Effector memory CD8-positive, alpha-beta T cell (primary cell): ENCODE measurements around the gene ANKRD44.
"Not testable (repeated sequence)": the region's sequence is repeated elsewhere in the genome, so short reads cannot be mapped to it uniquely, and the experiment has no call there.

Source experiments
- ATAC-seq: fragments of 150-1000 bp; cut with Tn5 transposase; replicated peaks from 2 replicates; pipeline ENCODE4 v1.10.0; 2021; ENCODE audit warnings: mild to moderate bottlenecking, moderate library complexity
- DNase-seq, 3 experiments: peaks; one replicate each; pipeline ENCODE4 v3.0.0; 2021
- H3K27ac Mint-ChIP-seq, 2 donors: one replicate each; pipeline ENCODE4 v1.8.0; 2022; ENCODE audit warnings: mild to moderate bottlenecking in 2 of 2, mixed read lengths in 2 of 2, moderate library complexity in 2 of 2
- H3K27me3 Mint-ChIP-seq, 2 donors: one replicate each; pipeline ENCODE4 v1.8.0; 2022; ENCODE audit warnings: mixed read lengths in 2 of 2
- H3K36me3 Mint-ChIP-seq: one replicate; pipeline ENCODE4 v1.8.0; 2022; ENCODE audit warnings: mild to moderate bottlenecking, moderate library complexity, mixed read lengths; ENCODE audit not compliant: insufficient read depth
- H3K4me1 Mint-ChIP-seq, 2 donors: one replicate each; pipeline ENCODE4 v1.8.0; 2022; ENCODE audit warnings: low read depth in 2 of 2, mixed read lengths in 2 of 2
- H3K4me3 Mint-ChIP-seq, 2 donors: one replicate each; pipeline ENCODE4 v1.8.0; 2022; ENCODE audit warnings: mild to moderate bottlenecking in 2 of 2, mixed read lengths in 2 of 2, moderate library complexity in 2 of 2
- H3K9me3 Mint-ChIP-seq, 2 donors: one replicate each; pipeline ENCODE4 v1.8.0; 2022; ENCODE audit warnings: mixed read lengths in 2 of 2

ANKRD44 gene

DNA sequence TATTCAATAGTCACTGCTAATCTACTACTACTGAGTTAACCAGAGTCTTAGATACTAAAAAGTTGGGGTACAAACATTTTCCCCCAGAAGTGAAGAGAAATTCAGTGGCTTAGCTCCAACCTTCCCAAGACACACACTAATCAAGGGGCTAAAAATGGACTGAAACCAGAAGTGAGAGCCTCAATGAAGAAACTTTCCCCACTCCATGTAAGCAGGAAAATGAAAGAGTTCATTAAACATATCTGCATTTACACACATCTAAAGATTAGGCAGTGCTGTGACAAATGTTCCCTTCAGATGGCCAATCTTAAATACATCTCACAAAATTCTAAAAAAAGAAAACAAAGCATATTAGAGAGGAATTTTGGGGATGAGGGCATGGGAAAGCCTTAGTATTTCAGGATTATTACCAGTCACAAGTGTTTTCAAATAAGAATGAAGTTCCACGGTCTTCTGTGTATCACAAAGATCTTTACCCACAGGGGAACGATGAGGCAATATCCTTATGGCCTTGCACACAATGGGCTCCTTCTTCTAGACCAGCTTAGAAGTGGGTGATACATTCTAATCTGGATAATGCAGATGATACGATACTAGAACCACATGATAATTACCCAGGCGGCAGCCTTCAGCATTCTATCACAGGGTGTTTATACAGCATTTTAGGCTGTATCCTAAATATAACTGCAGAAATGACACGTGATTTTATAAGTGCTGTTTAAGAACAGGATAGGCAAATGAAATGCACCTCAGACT is 17.1 kb downstream of the ANKRD44 start:
- peaks cover 35% of the 10 kb centered on the region for H3K36me3 Mint-ChIP-seq
- DNase-seq (peak in 2 of 3 experiments; percentile 28 to 30), ATAC-seq (peak; percentile 83)
- peaks cover 68 to 88% of the 10 kb centered on the region in 2 donors for H3K4me1 Mint-ChIP-seq
- H3K4me3 Mint-ChIP-seq, result peak overlapping the region; percentile 81 to 92
- no peaks in the 10 kb centered on the region for H3K9me3 Mint-ChIP-seq
- H3K27me3 Mint-ChIP-seq, result no peaks in the 10 kb centered on the region
- peak overlapping the region; percentile 75 to 96 for H3K27ac Mint-ChIP-seq

DNA sequence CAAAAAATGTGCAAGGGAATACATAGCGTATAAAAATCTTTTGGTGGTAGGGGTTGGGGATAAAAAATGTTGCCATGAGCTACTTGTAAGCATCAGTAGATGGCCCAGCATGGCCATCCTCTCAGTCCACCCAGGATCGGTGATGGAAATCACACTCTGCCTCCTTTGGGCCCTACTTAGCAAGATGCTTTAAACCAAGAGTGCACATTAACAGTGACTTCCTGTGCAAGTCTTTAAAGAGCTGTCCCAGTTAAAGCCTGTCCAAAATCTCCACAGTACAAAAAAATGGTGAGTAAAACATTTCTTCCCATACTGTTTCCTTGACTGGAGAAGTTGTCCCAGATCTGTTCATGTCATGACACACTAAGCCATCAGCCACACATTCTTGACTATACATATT is 18.0 kb downstream of the ANKRD44 start:
- peaks cover 66 to 87% of the 10 kb centered on the region in 2 donors for H3K4me1 Mint-ChIP-seq
- H3K36me3 Mint-ChIP-seq, result peaks cover 36% of the 10 kb centered on the region
- H3K9me3 Mint-ChIP-seq, result no peaks in the 10 kb centered on the region
- H3K4me3 Mint-ChIP-seq, result peak overlapping the region; percentile 81 to 92
- peak overlapping the region; percentile 75 to 96 for H3K27ac Mint-ChIP-seq
- no peak for DNase-seq
- ATAC-seq, result peak; percentile 23
- no peaks in the 10 kb centered on the region for H3K27me3 Mint-ChIP-seq

DNA sequence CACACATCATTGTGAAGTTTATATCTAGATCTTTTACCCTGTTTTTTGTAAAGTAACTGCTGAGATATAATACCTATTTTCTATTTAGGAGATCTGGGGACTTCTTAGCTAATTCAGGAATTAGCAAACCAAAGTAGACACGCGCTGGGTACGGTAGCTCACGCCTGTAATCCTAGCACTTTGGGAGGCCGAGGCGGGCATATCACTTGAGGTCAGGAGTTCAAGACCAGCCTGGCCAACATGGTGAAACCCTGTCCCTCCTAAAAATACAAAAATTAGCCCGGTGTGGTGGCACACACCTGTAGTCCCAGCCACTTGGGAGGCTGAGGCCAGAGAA is 23.0 kb downstream of the ANKRD44 start:
- Mint-ChIP-seq H3K4me1 (peaks cover 62 to 74% of the 10 kb centered on the region in 2 donors), H3K27ac (peak overlapping the region; percentile 89 to 97), H3K36me3 (peaks cover 38% of the 10 kb centered on the region), H3K4me3 (peak overlapping the region; percentile 77 to 84)
- H3K9me3 Mint-ChIP-seq, DNase-seq, ATAC-seq, H3K27me3 Mint-ChIP-seq: not testable (repeated sequence)

DNA sequence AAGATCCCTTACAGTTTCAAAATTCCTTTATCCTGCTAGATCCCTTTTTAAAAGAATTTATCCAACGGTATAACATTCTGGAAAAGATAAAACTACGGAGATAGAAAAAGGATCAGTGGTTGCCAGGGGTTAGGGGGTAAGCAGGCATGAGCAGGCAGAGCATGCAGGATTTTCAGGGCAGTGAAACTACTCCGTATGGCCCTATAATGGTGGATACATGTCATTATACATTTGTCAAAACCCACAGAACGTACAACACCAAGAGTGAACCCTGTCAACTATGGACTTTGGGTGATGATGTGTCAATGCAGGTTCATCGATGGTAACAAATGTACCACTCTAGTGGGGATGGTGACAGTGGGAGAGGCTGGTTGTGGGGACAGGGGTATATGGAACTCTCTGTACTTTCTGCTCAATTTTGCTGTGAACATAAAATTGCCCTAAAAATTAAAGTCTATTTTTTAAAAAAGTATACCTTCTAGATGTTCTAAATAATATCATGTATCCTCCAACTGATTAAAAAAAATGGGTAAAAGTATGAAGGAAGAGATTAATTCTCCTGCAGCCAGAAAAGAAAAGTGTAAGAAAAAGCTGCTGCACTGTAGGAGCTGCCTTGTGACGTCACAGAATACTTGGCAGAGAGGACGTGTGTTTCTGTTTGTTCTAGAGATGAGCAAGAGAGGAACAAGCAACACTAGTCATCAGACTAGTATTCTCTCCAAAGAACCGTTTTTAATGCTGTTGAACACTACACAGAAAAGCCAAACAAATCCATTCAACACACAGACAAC is 23.6 kb downstream of the ANKRD44 start:
- peaks cover 59 to 74% of the 10 kb centered on the region in 2 donors for H3K4me1 Mint-ChIP-seq
- no peaks in the 10 kb centered on the region for H3K27me3 Mint-ChIP-seq
- peak in 2 of 3 experiments; percentile 31 to 46 for DNase-seq
- ATAC-seq, result peak; percentile 95
- H3K4me3 Mint-ChIP-seq, result peak overlapping the region; percentile 77 to 84
- H3K9me3 Mint-ChIP-seq, result no peaks in the 10 kb centered on the region
- peaks cover 36% of the 10 kb centered on the region for H3K36me3 Mint-ChIP-seq
- peak overlapping the region; percentile 89 to 97 for H3K27ac Mint-ChIP-seq

DNA sequence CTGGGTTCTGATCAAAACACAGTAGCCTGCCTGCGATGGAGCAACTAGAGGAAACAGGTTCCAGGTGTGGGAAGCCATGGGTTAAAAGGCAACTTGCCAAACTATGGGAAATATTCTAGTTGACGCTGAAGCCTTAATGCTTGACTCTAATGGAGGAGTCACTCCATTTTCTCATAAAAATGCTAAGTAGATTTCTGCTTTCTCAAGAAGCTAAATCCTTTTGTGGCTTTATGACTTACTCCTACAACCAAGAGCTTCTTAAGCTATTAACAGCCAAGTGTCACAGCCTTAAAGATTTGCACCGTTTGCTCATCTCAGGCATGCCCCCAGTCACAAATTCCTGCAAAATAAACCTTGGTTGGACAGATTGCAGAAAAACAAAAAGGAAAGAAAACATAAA is 25.2 kb downstream of the ANKRD44 start:
- H3K9me3 Mint-ChIP-seq, result no peaks in the 10 kb centered on the region
- peak overlapping the region in 1 of 2 donors; percentile 89 for H3K27ac Mint-ChIP-seq
- H3K4me3 Mint-ChIP-seq, result peak overlapping the region; percentile 38 to 77
- H3K36me3 Mint-ChIP-seq, result peaks cover 38% of the 10 kb centered on the region
- no peaks in the 10 kb centered on the region for H3K27me3 Mint-ChIP-seq
- DNase-seq (no peak), ATAC-seq (no peak)
- H3K4me1 Mint-ChIP-seq, result peaks cover 61 to 79% of the 10 kb centered on the region in 2 donors

DNA sequence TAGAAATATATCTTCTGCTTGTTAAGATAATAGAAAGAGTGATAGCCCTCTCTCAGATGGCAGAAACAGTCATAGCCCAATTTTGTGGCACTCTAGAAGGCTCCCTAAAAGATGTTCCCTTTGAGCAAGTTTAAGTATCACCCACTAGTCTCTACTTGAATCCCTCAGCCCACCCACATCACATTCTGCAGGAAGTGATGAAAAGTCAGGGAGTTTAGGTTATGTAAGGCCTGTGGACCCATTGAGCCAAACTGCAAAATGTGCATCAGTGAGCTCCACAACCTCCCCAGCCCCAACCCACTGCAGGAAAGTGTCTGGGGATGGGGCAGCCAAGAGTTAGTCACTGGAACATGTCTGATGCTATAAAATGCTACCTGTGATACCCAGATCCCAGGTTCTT is 25.6 kb downstream of the ANKRD44 start:
- H3K4me1 Mint-ChIP-seq, result peaks cover 62 to 79% of the 10 kb centered on the region in 2 donors
- peak overlapping the region in 1 of 2 donors; percentile 89 for H3K27ac Mint-ChIP-seq
- H3K36me3 Mint-ChIP-seq, result peaks cover 34% of the 10 kb centered on the region
- no peaks in the 10 kb centered on the region for H3K27me3 Mint-ChIP-seq
- ATAC-seq (no peak), DNase-seq (no peak)
- no peaks in the 10 kb centered on the region for H3K9me3 Mint-ChIP-seq
- peak overlapping the region in 1 of 2 donors; percentile 77 for H3K4me3 Mint-ChIP-seq

DNA sequence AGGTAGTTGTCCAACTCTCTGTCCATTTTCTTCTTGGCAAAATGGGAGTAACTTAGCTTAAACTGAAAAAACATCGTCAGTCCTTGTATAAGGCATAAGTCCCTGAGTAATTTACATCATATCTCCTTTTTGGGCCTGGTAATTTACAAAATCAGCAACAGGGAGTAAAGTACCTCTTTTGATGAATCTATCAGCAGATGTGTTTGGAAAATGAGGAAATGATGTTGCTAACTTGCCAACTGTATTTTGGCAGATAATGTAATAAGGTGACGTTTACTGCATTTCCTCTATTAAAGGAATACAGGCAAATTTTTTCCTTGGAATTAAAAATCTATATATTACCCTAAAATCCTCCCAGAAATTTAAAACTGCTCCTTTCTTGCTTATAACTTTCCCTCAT is 29.2 kb downstream of the ANKRD44 start:
- peak overlapping the region; percentile 39 to 84 for H3K27ac Mint-ChIP-seq
- no peaks in the 10 kb centered on the region for H3K9me3 Mint-ChIP-seq
- no peaks in the 10 kb centered on the region for H3K27me3 Mint-ChIP-seq
- ATAC-seq, result no peak
- DNase-seq, result no peak
- H3K4me3 Mint-ChIP-seq, result peak overlapping the region; percentile 22 to 67
- H3K4me1 Mint-ChIP-seq, result peaks cover 66 to 79% of the 10 kb centered on the region in 2 donors
- peaks cover 25% of the 10 kb centered on the region for H3K36me3 Mint-ChIP-seq

DNA sequence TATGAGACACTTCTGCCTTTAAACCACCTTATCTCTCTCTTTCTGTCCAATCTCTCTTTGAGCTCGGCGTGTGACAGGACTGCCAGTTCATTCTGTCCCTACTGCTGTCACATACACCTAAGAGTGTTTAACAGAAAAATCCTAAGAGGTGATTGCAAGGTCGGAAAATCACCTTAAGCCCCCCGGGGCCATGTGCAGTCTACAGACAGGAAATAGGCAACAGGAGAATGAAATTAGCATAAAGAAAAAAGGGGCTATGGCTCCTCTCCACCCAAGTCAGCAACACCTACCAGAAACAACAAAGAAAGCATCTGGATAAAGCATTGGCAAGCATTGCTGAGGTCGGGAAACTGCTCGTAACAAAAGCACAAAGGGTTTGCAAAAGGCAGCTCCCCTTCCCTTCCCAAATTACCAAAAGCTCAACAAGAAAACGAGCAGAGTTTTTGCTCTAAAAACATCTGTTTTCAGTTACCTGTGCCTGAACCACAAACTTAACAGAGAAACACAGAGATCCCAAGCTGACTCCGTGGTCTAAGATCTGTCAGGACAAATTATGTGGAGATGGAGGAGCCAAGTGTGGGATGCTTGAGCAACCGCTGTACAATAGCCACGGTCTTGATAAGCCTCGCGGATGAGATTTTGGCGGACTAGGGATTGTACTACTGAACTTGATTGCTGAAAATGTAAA is 30.4 kb downstream of the ANKRD44 start:
- Mint-ChIP-seq H3K27ac (peak overlapping the region; percentile 39 to 84), H3K27me3 (no peaks in the 10 kb centered on the region), H3K9me3 (no peaks in the 10 kb centered on the region), H3K4me1 (peaks cover 60 to 78% of the 10 kb centered on the region in 2 donors), H3K36me3 (peaks cover 31% of the 10 kb centered on the region), H3K4me3 (peak overlapping the region; percentile 52 to 67)
- no peak for DNase-seq
- ATAC-seq, result no peak

DNA sequence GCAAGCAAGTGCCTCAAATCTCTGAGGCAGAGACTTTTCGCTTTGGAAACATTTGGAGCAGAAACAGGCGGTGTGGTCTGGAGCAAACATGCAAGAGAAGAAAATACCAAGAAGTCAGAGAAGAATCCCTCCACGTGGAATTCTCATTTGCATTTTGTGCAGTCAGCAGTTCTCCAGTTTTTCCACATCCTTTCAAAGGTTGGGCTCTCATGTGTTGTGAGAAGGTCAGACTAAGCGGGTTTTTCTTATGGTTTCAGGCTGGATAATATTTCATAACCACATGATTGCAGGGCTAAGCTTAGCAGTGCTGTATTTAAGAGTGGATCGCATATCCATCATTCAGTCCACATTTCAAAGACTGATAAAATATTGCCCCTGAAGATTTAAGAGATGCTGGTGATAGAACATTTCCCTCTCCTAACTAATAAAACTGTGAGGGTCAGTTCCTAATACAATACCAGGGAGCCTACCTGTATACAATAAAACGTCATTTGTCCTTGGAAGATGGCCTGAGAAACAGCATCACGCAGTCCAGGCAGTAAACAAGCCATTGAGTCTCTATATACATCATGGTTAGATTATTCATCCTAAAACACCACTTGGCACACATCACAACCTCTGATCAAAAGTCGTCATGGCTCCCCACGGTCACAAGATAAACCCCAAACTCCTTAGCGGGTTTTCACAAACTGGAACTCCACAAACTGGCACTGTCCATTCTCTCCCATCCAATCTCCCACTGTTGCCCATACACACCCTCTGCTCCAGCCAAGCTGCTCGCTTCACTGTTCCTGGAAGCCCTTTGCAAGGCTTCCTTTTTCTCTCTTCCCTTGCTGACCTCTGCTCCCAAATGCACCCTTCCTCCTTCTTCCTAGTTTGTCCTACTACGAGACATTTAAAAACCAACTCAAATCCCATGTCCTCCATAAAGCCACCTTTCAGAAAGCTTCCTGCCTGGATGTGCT is 31.5 kb downstream of the ANKRD44 start:
- no peaks in the 10 kb centered on the region for H3K27me3 Mint-ChIP-seq
- H3K4me1 Mint-ChIP-seq, result peaks cover 58 to 79% of the 10 kb centered on the region in 2 donors
- H3K4me3 Mint-ChIP-seq, result peak overlapping the region; percentile 53 to 67
- ATAC-seq, result peak; percentile 16
- H3K36me3 Mint-ChIP-seq, result peaks cover 34% of the 10 kb centered on the region
- peak overlapping the region; percentile 68 to 84 for H3K27ac Mint-ChIP-seq
- H3K9me3 Mint-ChIP-seq, result no peaks in the 10 kb centered on the region
- DNase-seq, result no peak

DNA sequence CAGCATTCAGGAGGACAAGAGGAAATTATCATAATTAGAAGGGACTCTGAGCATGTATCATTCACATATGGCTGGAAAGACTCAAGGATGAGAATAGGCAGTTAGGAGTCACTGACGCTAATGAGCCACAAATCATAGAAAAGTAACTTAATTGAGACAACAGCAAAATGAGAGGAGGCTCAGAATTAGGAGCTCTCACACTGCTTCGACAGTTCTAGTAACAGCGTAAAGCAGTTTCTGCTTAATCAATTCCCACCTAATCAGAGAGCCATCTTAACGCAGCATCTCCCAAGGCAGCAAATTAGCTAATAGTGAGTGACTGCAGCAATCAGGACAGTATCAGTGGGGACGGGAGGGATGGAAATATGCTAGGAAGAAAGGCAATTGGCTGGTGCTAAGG is 32.8 kb downstream of the ANKRD44 start:
- peak overlapping the region; percentile 68 to 84 for H3K27ac Mint-ChIP-seq
- no peaks in the 10 kb centered on the region for H3K9me3 Mint-ChIP-seq
- H3K4me3 Mint-ChIP-seq, result peak overlapping the region; percentile 37 to 53
- DNase-seq (no peak), ATAC-seq (no peak)
- no peaks in the 10 kb centered on the region for H3K27me3 Mint-ChIP-seq
- H3K4me1 Mint-ChIP-seq, result peaks cover 54 to 73% of the 10 kb centered on the region in 2 donors
- H3K36me3 Mint-ChIP-seq, result peaks cover 31% of the 10 kb centered on the region

DNA sequence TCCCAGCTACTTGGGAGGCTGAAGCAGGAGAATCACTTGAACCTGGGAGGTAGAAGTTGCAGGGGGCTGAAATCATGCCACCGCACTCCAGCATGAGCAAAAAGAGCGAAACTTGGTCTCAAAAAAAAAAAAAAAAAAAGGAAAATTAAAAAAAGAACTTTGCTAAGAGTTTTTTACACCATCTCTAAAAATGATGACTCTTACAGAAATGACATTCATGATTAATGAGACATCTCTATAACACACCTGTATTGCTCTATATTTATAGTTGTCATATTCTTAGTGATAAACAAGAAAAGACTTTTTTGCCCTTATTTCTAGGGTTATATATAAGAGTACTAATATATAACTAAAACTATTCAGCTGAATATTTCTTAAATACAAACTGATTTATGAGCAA is 34.4 kb downstream of the ANKRD44 start:
- Mint-ChIP-seq H3K4me3 (no peak overlapping the region), H3K27ac (peak overlapping the region; percentile 89)

DNA sequence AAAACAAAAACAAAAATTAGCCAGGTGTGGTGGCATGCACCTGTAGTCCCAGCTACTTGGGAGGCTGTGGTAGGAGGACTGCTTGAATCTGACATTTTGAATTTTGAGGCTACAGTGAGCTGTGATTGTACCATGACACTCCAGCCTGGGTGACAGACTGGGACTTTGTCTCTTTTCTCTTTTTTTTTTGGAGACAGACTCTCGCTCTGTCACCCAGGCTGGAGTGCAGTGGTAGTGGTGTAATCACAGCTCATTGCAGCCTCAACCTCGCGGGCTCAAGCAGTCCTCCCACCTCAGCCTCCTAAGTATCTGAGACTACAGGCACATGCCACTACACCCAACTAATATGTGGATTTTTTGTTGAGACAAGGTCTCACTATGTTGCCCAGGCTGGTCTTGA is 35.6 kb downstream of the ANKRD44 start:
- H3K27ac Mint-ChIP-seq, result peak overlapping the region; percentile 89

More for the DNA sequence above, 34.4 kb downstream of the ANKRD44 start:
- Mint-ChIP-seq H3K27me3 (no peaks in the 10 kb centered on the region), H3K9me3 (no peaks in the 10 kb centered on the region), H3K36me3 (peaks cover 26% of the 10 kb centered on the region), H3K4me1 (peaks cover 52 to 74% of the 10 kb centered on the region in 2 donors)
- DNase-seq, result no peak
- no peak for ATAC-seq

More for the DNA sequence above, 35.6 kb downstream of the ANKRD44 start:
- peak overlapping the region in 1 of 2 donors; percentile 11 for H3K4me3 Mint-ChIP-seq
- no peaks in the 10 kb centered on the region for H3K27me3 Mint-ChIP-seq
- DNase-seq, result no peak
- H3K4me1 Mint-ChIP-seq, result peaks cover 55 to 75% of the 10 kb centered on the region in 2 donors
- H3K36me3 Mint-ChIP-seq, result peaks cover 30% of the 10 kb centered on the region
- H3K9me3 Mint-ChIP-seq, result no peaks in the 10 kb centered on the region
- ATAC-seq, result peak; percentile 25
